Measurements from ENCODE around the gene YY2. TPM values are rescaled to one million over a fixed set of nuclear protein-coding genes. Genes with fewer than 3 reads are reported as not detected.
"Not testable (repeated sequence)": the region's sequence is repeated elsewhere in the genome, so short reads cannot be mapped to it uniquely, and the experiment has no call there.

Gene YY2
- total and polyA plus RNA-seq, 2 of the 8 experiments (the other 6 are each of a cell fraction or from before 2014, with no cell fraction given) = 0.60 to 1.5 TPM

- FAIRE-seq; H3K9ac ChIP-seq (replicated peaks in 1 of 4; ENCODE audit: extremely low read depth in 1 of 4, low read depth in 3 of 4, low read length in 3 of 4); H3K4me2 ChIP-seq (ENCODE audit: insufficient read depth in 1 of 2, low read depth in 2 of 2, low read length in 2 of 2); H3K9me3 ChIP-seq (ENCODE audit: insufficient read depth in 2 of 2, low read depth in 1 of 2, low read length in 1 of 2); H3K27me3 ChIP-seq (replicated peaks in 1 of 4; ENCODE audit: control insufficient read depth in 3 of 4, extremely low read depth in 1 of 4, insufficient read depth in 3 of 4, low read length in 3 of 4); H4K20me1 ChIP-seq (replicated peaks in 1 of 2; ENCODE audit: control insufficient read depth in 1 of 2, insufficient read depth in 2 of 2, low read length in 2 of 2); H4K5ac ChIP-seq (ENCODE audit: insufficient read length, low read depth, low read length); H3K14ac ChIP-seq (ENCODE audit: insufficient read length); H3K18ac ChIP-seq (ENCODE audit: extremely low read depth, low read length); H2BK120ac ChIP-seq (replicated peaks; ENCODE audit: low read depth, low read length); H3K79me1 ChIP-seq (ENCODE audit: low read depth, low read length); H2AFZ ChIP-seq (ENCODE audit: low read length); H3K56ac ChIP-seq (replicated peaks; ENCODE audit: insufficient read length, low read depth, low read length); H3K4me1 ChIP-seq (replicated peaks in 1 of 4; ENCODE audit: control insufficient read depth in 3 of 4, insufficient read depth in 4 of 4, low read length in 3 of 4); H2BK5ac ChIP-seq (ENCODE audit: low read depth, low read length); H3K23me2 ChIP-seq (ENCODE audit: low read depth, low read length); H3K27ac ChIP-seq (ENCODE audit: low read depth, low read length); H3K23ac ChIP-seq (ENCODE audit: insufficient read length); H3K79me2 ChIP-seq (ENCODE audit: control insufficient read depth in 1 of 2, insufficient read depth in 2 of 2, low read length in 2 of 2); H2BK20ac ChIP-seq (ENCODE audit: low read length); H2AK5ac ChIP-seq (ENCODE audit: low read depth, low read length); H4K91ac ChIP-seq (replicated peaks; ENCODE audit: insufficient read length, low read length); H3K4ac ChIP-seq (replicated peaks; ENCODE audit: insufficient read length, low read depth, low read length); H4K8ac ChIP-seq (ENCODE audit: extremely low read depth, insufficient read depth, low read length); DNase-seq (ENCODE audit: low read depth in 1 of 2, low spot score in 2 of 2); H3K4me3 ChIP-seq (ENCODE audit: extremely low read depth in 1 of 4, insufficient read depth in 2 of 4, low read depth in 3 of 4, low read length in 4 of 4); H3K36me3 ChIP-seq (ENCODE audit: control insufficient read depth in 2 of 4, insufficient read depth in 4 of 4, low read length in 3 of 4); H2BK12ac ChIP-seq (ENCODE audit: low read depth, low read length); H2BK15ac ChIP-seq (ENCODE audit: low read length): not testable (repeated sequence)
- ChIA-PET POLR2A (ENCODE audit: partially characterized antibody) (interaction anchor here (1.9 kb wide), 1 partner anchor 11 kb away, joined by 4 read pairs; no protein-coding TSS in a partner anchor), CTCF (ENCODE audit: partially characterized antibody) (interaction anchor here (0.6 kb wide), 1 partner anchor 9 kb away, joined by 3 read pairs; no protein-coding TSS in a partner anchor)
- 100% methylated on average over 2 of the region's 3 CpGs; no CpG with 5 or more reads in 1 of the 2 experiments for WGBS, 2 experiments (ENCODE audit: extremely low coverage in 1 of 2, insufficient coverage in 1 of 2, insufficient read length in 1 of 2, insufficient replicate concordance in 2 of 2, low coverage in 1 of 2, low lambda C conversion rate in 2 of 2, missing lambda C conversion rate in 1 of 2)
Measured at GRCh38 chrX:21874182-21874581, 18.4 kb downstream of the YY2 start.
